CD4-positive, alpha-beta T cell treated with Interleukin-21 for 1 hour (primary cell): ENCODE data around the gene LAMB4.
A peak's percentile ranks its signal among the peaks of the same experiment; 100 is the strongest.

Source experiments
- DNase-seq: peaks from one replicate; pipeline ENCODE4 v3.0.0-alpha.2; 2020

The LAMB4 gene

GRCh38 chr7:108078211-108078673, 51.9 kb downstream of the LAMB4 start:
- no peak for DNase-seq

GRCh38 chr7:108077709-108078108, 52.5 kb downstream of the LAMB4 start:
- DNase-seq = no peak

DNA sequence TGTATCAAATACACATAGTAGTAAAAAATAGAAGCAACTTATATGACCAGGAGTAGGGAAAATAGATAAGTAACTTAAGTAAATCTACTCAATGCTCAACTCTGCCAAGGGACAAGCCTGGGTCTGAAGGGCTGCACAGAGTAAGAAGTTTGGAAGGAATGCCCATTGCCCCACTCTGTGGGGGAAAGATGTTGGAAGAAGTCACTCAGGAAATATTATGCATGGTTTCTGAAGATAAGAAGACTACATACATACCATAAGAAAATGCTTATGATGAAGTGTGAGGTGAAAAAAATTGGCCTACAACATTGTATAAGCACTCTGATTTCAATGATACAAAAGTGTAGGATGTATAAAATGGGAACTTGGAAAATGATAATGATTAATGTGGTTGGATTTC, 54.0 kb downstream of the LAMB4 start:
- no peak for DNase-seq

- no peak for DNase-seq
Measured at GRCh38 chr7:108073305-108074070, 56.7 kb downstream of the LAMB4 start.

GRCh38 chr7:108072739-108073138, 57.4 kb downstream of the LAMB4 start:
- DNase-seq = no peak

GRCh38 chr7:108072116-108072515, 58.0 kb downstream of the LAMB4 start:
- no peak for DNase-seq

DNA sequence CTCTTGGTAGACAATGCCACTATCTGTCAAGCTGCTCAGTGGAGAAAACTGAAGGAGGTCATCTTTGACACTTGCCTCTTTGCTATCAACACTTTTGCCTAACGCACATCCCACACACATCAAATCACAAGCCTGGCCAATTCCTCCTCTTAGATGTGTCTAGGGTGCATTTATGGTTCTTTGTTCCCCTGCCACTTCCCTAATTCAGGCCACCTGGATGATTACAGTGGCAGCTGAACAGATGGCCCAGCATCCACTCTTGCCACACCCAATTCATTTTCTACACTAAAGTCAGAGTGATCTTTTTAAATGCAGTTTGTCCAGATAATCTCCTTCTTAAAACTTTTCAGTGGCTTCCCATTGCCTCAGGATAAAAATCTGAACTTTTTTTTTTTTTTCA, 58.6 kb downstream of the LAMB4 start:
- no peak for DNase-seq

DNA sequence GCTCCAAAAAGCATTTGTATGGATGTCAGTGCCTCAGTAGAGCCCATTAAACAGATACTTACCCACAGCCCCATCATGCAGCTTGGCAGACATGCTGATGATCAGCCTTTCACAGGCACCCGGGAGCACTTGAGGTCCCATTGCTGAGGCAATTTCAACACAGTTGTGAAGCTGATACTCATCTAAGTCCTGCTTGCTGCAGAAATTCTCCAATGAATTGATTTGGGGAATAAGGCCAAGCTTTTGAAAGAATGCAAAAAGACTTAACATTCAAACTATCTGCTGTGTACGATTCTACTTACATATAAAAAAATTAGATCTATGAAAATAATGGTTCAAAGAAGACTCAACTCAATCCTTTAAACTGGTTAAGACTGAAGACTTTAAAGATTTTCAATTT, 60.5 kb downstream of the LAMB4 start:
- DNase-seq = no peak

DNA sequence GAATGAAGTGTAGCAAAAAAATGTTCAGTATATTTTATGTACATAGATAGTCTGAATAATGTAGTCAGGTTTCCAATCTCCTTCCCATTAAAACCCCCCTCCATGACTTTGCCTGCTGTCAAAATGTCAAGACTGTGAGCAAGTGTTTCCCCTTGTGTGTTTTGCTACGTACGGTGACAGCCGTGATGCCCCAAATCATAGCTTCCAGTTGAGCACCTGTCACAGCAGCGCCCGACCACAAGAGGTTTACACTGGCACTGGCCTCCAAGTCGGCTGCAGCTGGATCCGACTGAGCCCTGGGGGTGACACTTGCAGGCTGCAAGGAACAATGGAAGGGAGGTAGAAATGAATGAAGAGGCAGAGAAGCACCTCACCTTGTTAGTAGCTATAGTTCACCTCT, 62.3 kb downstream of the LAMB4 start:
- DNase-seq = no peak

- no peak for DNase-seq
Measured at GRCh38 chr7:108066486-108066885, 63.7 kb downstream of the LAMB4 start.

DNA sequence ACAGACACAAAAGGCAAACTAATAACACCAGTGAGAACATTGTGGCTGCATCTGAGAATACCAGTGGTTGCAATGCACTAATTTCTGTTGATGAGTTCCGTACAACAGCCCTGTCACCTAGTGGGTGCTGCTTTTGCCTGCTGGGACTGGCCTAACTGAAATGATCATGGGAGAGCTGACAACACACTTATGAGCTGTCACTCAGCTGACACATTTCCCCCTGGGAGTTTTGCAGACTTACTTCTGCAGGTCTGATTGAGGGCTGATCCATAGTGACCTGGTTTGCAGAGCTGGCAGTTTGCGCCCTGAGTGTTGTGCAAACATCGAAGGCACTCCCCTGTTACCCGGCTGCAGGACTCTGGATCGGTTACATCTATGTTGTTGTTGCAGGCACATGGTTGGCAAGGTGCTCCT, 66.6 kb downstream of the LAMB4 start:
- no peak for DNase-seq

GRCh38 chr7:108062250-108063014, 67.7 kb downstream of the LAMB4 start:
- no peak for DNase-seq

DNA sequence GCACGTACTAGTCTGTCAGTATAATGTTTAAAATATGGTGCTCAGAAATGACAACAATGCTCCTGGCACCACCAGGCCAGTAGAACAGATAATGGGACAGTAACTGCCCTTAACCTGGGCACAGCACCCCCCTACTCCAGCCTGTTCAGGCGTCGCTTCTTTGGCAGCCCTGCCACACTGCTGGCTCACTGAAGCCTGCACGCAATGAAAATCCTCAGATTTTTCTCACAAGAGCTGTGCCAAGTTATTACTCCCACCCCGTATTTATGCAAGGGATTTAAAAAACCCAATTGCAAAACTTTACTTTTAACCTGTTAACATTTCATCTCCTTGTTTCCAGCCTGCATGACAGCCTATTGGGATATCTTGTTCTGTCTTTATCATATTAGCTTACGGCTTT, 70.6 kb downstream of the LAMB4 start:
- DNase-seq = no peak

- no peak for DNase-seq
Measured at GRCh38 chr7:108057951-108058481, 72.1 kb downstream of the LAMB4 start.

- no peak for DNase-seq
Measured at GRCh38 chr7:108055611-108056021, 74.5 kb downstream of the LAMB4 start.

- no peak for DNase-seq
Measured at GRCh38 chr7:108054537-108054936, 75.6 kb downstream of the LAMB4 start.

GRCh38 chr7:108053250-108053649, 76.9 kb downstream of the LAMB4 start:
- DNase-seq = no peak

DNA sequence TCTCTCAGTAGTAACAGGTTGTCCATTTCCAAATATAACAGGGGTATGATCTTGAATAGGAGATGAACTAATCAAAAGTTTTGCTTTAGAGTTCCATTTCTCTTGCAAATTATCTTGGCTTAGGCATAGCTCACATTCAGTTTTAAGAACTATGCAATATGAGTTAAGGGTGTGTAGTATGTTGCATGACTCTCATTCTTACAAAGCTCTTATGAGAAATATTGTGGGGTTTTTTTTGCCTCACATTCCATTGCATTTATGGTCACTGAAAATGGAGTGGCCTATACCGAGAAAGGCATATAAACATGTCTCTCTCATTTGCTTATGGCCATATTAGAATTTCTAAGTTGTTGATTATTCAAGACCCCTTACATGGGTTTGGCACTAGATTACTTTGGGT, 78.7 kb downstream of the LAMB4 start:
- DNase-seq = no peak

GRCh38 chr7:108049962-108050361, 80.2 kb downstream of the LAMB4 start:
- peak; percentile 1 for DNase-seq

DNA sequence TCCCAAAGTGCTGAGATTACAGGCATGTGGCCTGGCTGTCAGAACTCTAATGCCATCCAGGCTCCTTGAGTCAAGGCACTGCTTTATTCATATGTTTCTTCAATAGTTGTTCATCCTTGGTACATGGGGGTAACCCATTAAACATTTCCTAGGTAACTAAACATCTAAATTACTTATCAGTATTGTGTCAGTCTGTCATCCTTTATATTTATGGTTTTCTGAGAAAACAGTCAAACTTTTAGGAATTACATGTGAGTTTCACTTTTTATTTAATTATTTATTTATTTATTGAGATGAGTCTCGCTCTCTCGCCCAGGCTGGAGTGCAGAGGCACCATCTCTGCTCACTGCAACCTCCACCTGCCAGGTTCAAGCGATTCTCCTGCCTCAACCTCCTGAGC, 81.7 kb downstream of the LAMB4 start:
- no peak for DNase-seq

DNA sequence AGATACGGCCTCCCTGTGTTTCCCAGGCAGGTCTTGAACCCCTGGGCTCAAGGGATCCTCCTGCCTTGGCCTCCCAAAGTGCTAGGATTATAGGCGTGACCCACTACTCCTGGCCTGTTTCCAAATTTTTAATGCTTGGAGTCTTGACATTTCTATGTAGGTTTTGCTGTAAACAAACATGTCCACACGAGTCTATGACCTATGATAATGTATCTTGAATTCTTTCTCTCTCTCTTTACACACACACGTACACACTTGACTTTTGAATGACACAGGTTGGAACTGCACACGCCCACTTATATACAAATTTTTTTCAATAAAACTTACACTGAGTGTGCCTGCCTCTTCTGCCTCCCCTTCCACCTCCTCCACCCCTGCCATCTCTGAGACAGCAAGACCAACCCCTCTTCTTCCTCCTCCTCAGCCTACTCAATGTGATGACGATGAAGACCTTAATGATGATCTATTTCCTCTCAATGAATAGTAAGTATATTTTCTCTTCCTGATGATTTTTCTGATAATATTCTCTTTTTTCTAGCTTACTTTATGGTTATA, 83.1 kb downstream of the LAMB4 start:
- no peak for DNase-seq

DNA sequence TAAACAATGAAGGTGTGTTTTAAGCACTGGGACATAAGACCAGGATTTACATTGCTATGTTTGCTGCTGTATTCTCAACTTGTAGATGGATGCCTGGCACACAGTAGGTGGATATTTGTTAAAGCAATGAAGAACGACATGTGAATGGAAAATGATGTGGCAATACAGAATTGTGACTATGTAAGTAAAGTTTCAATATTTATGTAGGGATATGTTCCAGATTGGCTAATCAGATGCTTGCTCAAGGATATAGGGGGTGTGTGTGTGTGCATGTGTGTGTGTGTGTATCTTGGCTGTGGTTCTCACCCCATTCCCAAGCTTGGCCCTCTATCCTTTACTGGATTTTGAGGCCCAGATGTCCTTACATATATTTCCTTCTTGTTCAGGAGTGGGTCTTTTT, 84.5 kb downstream of the LAMB4 start:
- no peak for DNase-seq

DNA sequence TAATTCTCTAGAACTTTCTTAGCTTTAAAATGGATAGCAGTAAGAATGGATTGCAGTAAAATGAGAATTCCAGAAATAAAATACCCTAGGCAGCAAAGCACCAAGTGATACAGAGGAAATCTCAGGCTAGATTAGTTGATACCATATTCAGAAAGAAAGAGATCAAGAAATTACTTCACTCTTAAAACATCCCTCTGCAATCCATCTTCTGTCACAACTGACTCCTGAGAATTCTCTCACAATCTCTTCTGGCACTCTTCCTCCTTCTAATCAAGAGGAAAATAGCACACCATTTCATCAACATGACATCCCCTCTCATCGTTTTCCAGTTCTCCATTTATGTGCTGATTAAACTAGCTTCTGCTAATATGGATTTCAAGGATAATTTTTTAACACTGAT, 85.0 kb downstream of the LAMB4 start:
- no peak for DNase-seq

DNA sequence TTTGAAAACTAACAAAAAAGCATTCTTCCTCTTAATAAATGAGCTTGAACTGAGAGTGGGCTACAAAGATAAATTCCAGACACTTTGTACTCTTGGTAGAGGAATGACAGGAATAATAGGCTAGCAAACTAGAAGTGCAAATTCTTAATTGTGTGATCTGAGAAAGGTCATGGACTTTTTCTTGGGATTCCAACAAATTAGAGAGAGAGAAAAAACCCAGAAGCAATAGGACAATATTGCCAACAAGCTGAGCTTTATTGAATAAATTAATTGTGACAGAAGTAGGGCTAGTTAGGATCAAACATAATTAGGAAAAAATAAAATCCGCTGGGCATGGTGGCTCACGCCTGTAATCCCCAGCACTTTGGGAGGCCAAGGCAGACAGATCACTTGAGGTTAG, 85.8 kb downstream of the LAMB4 start:
- DNase-seq = no peak
